HFFc6 (cell line): ENCODE data around the gene TSFM. TPM values are rescaled to one million over a fixed set of nuclear protein-coding genes. Genes with fewer than 3 reads are reported as not detected.

ENCODE experiments used
- DNase-seq: peaks from one replicate; pipeline ENCODE4 v3.0.0-alpha.2; 2018
- H3K27ac Mint-ChIP-seq: 2 replicates; pipeline ENCODE4 v1.8.0; 2020; ENCODE audit warnings: mild to moderate bottlenecking, mixed read lengths
- H3K27me3 Mint-ChIP-seq: 2 replicates; pipeline ENCODE4 v1.8.0; 2021; ENCODE audit warnings: mild to moderate bottlenecking, moderate library complexity, mixed read lengths; ENCODE audit not compliant: insufficient read depth
- H3K36me3 Mint-ChIP-seq: 2 replicates; pipeline ENCODE4 v1.8.0; 2021; ENCODE audit warnings: low read depth, mixed read lengths
- H3K4me1 Mint-ChIP-seq: 2 replicates; pipeline ENCODE4 v1.8.0; 2020; ENCODE audit warnings: low read depth, mixed read lengths
- H3K4me3 Mint-ChIP-seq: 2 replicates; pipeline ENCODE4 v1.8.0; 2020; ENCODE audit warnings: mild to moderate bottlenecking, moderate library complexity, mixed read lengths
- H3K9me3 Mint-ChIP-seq: 2 replicates; pipeline ENCODE4 v1.8.0; 2020; ENCODE audit warnings: mild to moderate bottlenecking, mixed read lengths
- CTCF ChIP-seq: fragments of 200-600 bp; sonication (generic); IDR thresholded peaks from 2 replicates; pipeline ENCODE4 v1.5.0; 2021; ENCODE audit warnings: antibody characterized with exemption, mild to moderate bottlenecking
- total RNA-seq, 6 experiments: library from RNA; stranded (reverse); fragmentation: NEBNext Ultra II Directional; extraction: Animal tissue kit (Norgen Biotek cat#: 25700); gene quantifications; 2 replicates in 1 of 6; 3 replicates in 5 of 6; pipeline ENCODE4 v1.2.3, GENCODE V29; 2021

The TSFM gene
- total RNA-seq, 6 experiments from 2014 or later: 28.6 to 36.8 (median 33.7) TPM

- Mint-ChIP-seq H3K9me3 (peaks cover 3% of the 10 kb centered on the region; the same call in 1 of the 2 replicates), H3K36me3 (peaks cover 26% of the 10 kb centered on the region)
Observed at GRCh38 chr12:57744777-57745484, 37.7 kb upstream of the TSFM start, which contains the start of gene TSPAN31. TSPAN31 (plus strand) TSS chr12:57745039; CDS start chr12:57745155, 116 bp downstream.

GRCh38 chr12:57745485-57745881 is 37.1 kb upstream of the TSFM start:
- Mint-ChIP-seq H3K4me3 (peak overlapping the region; percentile 98), H3K27ac (peak overlapping the region; percentile 99), H3K4me1 (peaks cover 29% of the 10 kb centered on the region), H3K36me3 (peaks cover 30% of the 10 kb centered on the region), H3K9me3 (peaks cover 3% of the 10 kb centered on the region; the same call in 1 of the 2 replicates), H3K27me3 (peaks cover 15% of the 10 kb centered on the region)
- DNase-seq: no peak
- no peak for TF ChIP-seq CTCF

More at GRCh38 chr12:57744777-57745484, 37.7 kb upstream of the TSFM start, which contains the start of gene TSPAN31:
- peaks cover 24% of the 10 kb centered on the region for H3K4me1 Mint-ChIP-seq
- no peak for TF ChIP-seq CTCF
- peaks cover 18% of the 10 kb centered on the region for H3K27me3 Mint-ChIP-seq
- H3K27ac Mint-ChIP-seq: peak within 1 kb of the TSS; percentile 99
- DNase-seq: peak; percentile 95
- H3K4me3 Mint-ChIP-seq: peak within 1 kb of the TSS; percentile 98

- H3K27me3 Mint-ChIP-seq: peaks cover 9% of the 10 kb centered on the region
- H3K27ac Mint-ChIP-seq: peak overlapping the region; percentile 99
- TF ChIP-seq CTCF: no peak
- DNase-seq: no peak
- peak overlapping the region; percentile 98 for H3K4me3 Mint-ChIP-seq
- peaks cover 35% of the 10 kb centered on the region for H3K36me3 Mint-ChIP-seq
- peaks cover 3% of the 10 kb centered on the region; the same call in 1 of the 2 replicates for H3K9me3 Mint-ChIP-seq
- peaks cover 34% of the 10 kb centered on the region for H3K4me1 Mint-ChIP-seq
Observed at GRCh38 chr12:57746025-57746424, 36.6 kb upstream of the TSFM start.

GRCh38 chr12:57749061-57749460 is 33.5 kb upstream of the TSFM start:
- DNase-seq: no peak
- Mint-ChIP-seq H3K4me1 (peaks cover 52% of the 10 kb centered on the region), H3K36me3 (peaks cover 42% of the 10 kb centered on the region), H3K27ac (no peak overlapping the region), H3K9me3 (peaks cover 3% of the 10 kb centered on the region; the same call in 1 of the 2 replicates), H3K27me3 (peaks cover 8% of the 10 kb centered on the region), H3K4me3 (no peak overlapping the region)
- TF ChIP-seq CTCF: no peak

- Mint-ChIP-seq H3K4me3 (peak overlapping the region; percentile 98), H3K4me1 (peaks cover 44% of the 10 kb centered on the region), H3K27me3 (peaks cover 13% of the 10 kb centered on the region), H3K27ac (peak overlapping the region; percentile 97), H3K36me3 (peaks cover 38% of the 10 kb centered on the region), H3K9me3 (no peaks in the 10 kb centered on the region)
- TF ChIP-seq CTCF: no peak
- DNase-seq: no peak
Observed at GRCh38 chr12:57750561-57751431, 31.8 kb upstream of the TSFM start.
